Activated CD4-positive, CD25-positive, alpha-beta regulatory T cell (primary cell): ENCODE results near the gene TNFSF11.

Experiments
- DNase-seq, 4 experiments: peaks; one replicate each; lab custom pipeline; 2025; lab: John Stamatoyannopoulos, UW

Gene TNFSF11

DNA sequence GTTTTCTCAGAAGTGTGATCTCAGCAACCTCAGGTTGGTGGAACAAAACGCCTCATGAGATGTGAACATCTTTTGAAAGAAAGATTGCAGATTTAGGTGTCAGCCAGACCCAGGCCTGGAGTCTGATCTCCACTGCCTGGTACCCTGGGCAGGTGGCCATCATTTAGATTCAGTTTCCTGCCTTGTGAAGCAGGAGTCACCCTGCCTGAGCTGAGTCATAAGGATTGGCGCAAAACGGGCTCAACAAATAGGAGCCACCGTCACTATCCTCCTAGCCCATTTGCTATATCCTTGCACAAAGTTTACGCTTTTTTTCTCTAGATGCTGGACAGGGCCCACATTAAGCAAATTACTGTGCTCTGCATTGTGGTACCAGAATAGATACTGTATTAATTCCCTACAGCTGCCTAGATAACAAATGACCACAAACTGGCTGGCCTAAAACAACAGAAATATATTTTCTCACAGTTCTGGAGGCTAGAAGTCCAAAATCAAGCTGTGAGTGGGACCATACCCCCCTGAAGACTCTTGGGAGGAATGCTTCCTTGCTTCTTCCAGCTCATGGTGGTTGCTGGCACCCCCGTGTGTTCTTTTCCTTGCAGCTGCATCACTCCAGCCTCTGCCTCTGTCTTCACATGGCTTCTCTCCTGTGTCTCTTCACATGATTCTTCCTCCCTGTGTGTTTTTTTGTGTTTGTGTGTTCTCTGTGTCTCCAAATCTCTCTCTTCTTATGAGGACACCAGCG is 38.2 kb downstream of the TNFSF11 start:
- DNase-seq, result no peak

- DNase-seq, result no peak
Measured at GRCh38 chr13:42614436-42615035, 40.6 kb downstream of the TNFSF11 start.

DNA sequence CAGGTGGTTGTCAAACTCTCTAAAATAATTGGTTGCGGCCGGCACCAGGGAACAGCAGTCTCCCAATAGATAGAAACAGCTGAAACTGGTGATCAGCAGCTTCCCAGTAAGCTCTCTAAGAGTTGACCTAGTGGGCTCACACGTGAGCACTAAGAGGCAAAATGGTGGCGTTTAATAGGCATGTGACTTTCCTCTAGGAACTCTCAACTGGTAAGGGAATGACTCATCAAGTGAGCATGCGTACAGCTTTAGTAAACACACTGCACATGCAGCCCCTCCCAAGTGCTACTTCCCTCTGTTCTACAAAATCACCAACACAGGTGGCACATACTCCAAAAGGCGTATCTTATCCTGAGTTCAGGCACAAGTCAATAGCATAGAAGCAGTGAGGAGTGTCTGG is 41.7 kb downstream of the TNFSF11 start:
- no peak for DNase-seq

- no peak for DNase-seq
Measured at GRCh38 chr13:42617221-42617620, 43.3 kb downstream of the TNFSF11 start.

DNA sequence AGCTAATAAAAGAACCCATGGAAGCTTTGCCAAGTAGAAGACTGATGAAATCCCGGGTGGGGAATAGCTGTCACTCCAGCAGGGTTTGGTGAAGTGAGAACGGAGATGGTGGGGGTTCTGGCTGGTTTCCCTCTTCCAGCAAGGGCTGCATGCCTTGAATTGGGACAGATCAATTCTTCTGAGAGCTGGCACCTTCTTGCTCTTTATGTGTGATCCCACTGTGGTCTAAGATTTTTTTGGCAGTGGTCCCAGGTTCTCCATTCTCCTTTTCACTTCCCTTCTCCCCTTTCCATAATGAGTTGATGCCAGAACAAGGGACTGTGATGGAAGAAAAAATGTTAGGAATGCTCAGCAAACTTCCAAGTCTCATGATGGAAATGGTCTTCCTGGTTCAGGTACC is 50.0 kb downstream of the TNFSF11 start:
- no peak for DNase-seq

DNA sequence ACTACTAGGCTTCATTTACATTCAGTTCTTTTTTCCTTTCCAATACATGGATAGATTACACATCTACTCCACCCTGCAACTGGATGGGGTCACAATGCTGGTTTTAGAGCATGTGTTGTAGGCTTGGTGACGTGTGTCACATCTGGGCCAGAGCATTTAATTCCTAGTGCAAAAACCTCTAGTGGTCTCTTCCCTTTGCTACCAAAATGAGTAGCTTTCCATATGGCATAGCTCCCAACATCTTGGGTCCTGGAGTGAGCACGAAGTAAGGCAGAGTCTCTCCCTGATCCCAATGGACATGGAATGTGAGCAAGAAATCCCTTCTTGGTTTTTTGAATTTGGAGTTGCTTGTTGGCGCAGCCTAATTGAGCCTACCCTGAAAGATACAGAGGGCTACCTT is 51.7 kb downstream of the TNFSF11 start:
- no peak for DNase-seq

- no peak for DNase-seq
Measured at GRCh38 chr13:42626176-42626860, 52.4 kb downstream of the TNFSF11 start.

GRCh38 chr13:42628666-42629065 is 54.7 kb downstream of the TNFSF11 start:
- no peak for DNase-seq

GRCh38 chr13:42631181-42631580 is 57.2 kb downstream of the TNFSF11 start:
- DNase-seq, result no peak

GRCh38 chr13:42633495-42633894 is 59.5 kb downstream of the TNFSF11 start:
- no peak for DNase-seq

DNA sequence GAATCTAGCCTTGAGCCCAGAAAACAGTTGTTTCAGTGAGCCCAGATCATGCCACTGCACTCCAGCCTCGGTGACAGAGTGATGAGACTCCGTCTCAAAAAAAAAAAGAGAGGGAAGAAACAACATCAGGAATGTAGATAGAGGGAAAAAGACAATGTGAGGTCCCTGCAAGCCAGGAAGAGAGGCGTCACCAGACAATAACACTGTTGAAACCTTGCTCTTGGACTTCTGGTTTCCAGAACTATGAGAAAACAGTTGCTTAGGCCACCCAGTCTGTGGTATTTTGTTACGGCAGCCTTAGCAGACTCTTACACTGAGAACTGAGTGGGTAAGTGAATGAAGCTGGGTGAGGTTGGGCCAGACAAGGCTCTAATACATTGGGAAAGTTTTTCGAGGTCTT is 64.1 kb downstream of the TNFSF11 start:
- no peak for DNase-seq

DNA sequence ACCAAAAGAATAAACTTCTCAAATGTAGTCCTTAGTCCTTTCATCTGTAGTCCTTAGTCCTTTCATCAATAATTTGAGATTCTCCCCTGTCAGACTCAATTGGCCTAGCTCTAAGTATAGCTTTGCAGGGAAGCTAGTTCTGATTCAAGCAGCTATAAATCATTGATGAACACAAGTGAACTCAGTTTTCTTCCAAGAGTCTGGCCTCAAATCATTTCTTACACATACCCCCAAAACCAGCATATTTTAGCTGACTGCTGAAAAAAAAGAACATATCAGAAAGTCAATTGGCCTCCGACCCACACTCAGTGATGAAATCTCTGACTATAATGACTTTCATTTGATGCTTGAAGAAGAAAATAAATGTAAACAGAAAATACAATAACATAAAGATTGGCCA is 64.9 kb downstream of the TNFSF11 start:
- DNase-seq, result no peak

DNA sequence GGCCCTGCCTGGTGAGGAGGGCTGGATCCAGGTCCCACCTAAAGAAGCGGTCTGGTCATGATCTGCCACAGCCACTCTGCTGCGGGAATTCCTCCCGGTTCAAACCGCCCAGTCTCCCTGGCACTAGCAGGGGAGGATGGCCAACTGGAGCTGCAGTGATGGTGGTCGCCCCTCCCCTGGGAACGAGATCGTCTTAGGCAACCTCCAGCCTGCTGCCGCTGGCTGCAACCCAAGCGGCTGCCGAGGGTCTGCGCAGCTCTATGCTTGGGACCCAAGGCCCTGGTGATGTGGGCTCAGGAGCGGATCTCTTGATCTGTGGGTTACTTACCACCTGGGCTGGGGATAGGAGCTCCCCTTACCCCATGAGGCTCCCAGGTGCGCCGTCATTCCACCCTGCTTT is 69.1 kb downstream of the TNFSF11 start:
- no peak for DNase-seq

GRCh38 chr13:42644841-42645240 is 70.9 kb downstream of the TNFSF11 start:
- DNase-seq, result no peak

DNA sequence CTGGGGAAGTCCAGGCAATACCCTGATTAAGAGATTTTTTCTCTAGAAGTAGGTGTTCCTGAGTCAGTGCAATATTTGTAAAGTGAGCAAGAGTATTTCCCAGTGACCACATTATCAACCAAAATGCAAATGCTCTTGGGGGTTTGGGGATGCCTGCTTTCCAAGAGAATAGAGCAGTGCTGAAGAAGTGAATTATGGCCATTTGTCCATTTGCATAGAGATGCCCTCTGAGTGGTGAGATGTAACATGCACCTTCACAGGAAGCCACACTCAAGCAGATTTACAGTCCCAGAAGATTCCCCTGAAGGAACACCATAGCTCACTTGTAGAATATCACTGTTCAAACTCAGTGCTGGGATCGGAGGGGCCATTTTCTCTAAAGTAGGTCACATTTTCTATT is 71.8 kb downstream of the TNFSF11 start:
- no peak for DNase-seq

- DNase-seq, result no peak
Measured at GRCh38 chr13:42649141-42649540, 75.2 kb downstream of the TNFSF11 start.

- no peak for DNase-seq
Measured at GRCh38 chr13:42649831-42650230, 75.9 kb downstream of the TNFSF11 start.

DNA sequence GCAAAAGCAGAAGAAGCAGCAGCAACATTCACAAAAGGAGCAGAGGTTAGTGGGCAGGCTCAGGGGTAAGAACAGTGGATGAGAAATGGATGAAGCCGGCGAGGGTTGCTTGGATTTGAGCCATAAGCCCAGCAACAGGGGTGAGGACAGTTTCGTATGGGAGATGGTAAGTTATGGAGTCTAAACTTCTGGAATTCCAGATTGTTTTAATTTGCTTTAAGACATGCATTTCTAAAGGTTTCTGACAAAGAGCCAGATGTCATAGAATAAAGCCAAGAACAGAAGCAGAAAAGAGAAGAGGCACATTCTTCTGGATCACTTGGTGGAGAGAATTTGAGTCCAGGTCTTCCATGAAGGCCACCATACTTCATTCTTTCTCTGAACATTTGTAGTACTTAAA is 76.6 kb downstream of the TNFSF11 start:
- DNase-seq, result no peak

GRCh38 chr13:42651936-42652641 is 78.1 kb downstream of the TNFSF11 start:
- DNase-seq, result no peak

- no peak for DNase-seq
Measured at GRCh38 chr13:42652642-42653415, 78.9 kb downstream of the TNFSF11 start.

GRCh38 chr13:42653679-42654078 is 79.7 kb downstream of the TNFSF11 start:
- DNase-seq, result no peak

DNA sequence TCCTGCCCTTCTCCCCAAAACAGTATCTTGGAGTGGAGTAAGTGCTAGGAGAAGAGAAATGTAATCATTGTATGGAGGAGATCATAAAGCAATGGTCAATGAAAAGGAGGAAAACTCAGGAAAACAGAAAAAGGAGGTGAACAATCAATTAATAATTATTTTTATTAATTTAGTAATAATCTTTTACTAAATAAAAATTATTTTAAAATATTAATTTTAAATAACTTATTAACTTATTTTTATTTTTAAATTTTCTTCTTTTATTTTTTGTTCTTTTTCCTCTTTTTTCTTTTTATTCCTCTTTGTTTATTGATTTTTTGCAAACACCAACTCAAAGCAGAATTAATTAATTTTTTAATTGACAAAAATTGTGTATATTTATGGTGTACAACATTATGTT is 80.3 kb downstream of the TNFSF11 start:
- DNase-seq, result no peak
